NCI-H748 (cell line): Measurements from ENCODE around the gene TNFAIP2.
"Not testable (repeated sequence)": the region's sequence is repeated elsewhere in the genome, so short reads cannot be mapped to it uniquely, and the experiment has no call there.

Source experiments
- DNase-seq: peaks from one replicate; lab custom pipeline; 2025; ENCODE audit not compliant: unreplicated experiment; lab: John Stamatoyannopoulos, UW

Gene TNFAIP2

GRCh38 chr14:103107455-103107854 lies 15.8 kb upstream of the TNFAIP2 start:
- DNase-seq: no peak

DNA sequence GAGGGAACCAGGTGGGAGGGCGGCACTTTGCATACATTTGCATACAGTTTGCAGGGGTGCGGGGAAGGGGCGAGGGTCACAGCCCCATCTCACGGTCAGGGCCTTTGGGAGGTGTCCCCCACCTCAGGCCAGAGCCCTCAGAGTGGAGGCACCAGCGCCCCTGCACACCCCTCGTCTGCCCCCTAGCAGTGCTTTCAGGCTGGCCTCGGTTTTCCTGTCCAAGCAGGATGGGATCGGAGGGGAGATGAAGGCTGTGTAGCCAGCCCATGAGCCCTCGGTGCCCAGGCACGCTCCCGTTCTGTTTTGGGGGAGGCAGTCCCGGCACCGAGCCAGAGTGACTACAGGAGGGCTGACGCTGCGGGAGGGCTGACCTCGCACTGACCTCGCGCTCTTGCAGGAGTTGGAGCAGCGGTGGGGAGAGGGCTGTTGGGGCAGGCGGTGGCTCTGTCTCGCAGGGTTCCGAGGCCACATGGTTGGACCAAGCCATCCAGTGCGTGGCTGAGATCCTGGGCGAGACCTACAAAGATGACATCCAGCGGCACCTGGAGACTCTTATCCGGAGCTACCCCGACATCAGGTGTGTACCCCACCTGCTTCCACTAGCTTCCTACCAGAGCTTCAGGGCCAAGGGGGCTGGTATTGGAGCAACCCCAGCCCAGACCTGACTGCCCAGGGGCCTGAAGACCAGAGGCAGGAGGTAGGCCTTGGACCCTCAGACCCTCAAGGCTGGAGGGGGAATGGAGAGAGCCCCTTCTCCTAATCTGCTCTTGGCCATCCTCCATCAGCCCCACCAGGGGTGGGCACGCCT lies 15.1 kb upstream of the TNFAIP2 start:
- DNase-seq: no peak

DNA sequence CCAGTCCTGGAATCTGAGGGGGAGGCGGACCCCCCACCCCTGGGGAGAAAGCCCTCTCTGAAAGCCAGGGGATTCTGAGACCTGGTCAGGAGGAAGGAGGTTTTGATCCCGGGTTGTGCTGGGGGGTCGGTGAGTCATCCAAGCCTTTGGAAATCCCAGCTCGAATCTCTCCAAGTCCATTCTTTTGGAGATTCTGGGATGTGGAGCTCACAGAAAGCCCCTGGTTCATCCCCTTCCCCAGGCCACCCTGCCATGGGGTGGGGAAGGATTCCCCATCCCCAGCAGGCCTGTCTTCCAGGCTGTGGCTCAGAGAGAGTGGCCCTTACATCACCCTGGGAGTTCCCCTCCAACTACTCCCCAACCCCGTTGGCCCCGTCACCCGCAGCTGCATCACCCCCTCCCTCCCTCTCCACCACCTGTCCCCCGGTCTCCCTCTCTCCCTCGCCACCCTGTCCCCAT lies 14.5 kb upstream of the TNFAIP2 start:
- no peak for DNase-seq

DNA sequence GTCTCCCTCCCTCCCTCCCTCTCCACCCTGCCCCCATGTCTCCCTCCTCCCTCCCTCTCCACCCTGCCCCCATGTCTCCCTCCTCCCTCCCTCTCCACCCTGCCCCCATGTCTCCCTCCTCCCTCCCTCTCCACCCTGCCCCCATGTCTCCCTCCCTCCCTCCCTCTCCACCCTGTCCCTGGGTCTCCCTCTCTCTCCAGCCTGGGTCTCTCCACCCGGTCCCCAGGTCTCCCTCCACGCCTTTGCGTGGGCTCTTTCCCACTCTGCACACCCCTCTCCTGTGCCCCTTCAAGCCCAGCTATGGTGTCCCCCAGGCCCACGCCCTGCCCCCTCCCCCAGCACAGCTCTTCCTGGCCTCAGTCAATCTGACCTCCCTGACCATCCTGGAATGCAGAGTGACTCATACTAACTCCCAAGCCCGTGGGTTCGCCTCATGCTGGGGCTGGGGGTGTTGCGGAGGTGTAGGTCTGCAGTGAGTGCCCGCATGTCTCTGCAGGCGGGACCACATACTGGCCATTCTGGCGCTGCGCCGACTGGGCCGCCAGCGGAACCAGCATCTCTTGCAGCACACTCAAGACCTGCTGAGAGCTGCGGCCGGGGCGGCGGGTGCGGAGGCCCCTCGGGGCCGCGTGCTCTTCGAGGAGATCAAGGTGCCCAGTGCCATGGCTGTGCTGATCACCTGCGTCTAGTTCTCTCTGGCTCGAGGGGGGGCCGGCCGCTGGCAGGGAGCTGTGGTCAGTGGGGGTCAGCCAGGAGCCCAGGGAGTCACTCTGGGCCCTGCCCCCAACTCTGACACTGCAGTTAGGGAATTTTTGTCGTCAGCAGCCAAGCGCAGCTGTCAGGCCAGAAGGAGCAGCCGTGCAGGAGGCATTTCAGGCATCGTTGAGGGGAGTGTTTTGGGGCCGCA lies 13.5 kb upstream of the TNFAIP2 start:
- DNase-seq: no peak

DNA sequence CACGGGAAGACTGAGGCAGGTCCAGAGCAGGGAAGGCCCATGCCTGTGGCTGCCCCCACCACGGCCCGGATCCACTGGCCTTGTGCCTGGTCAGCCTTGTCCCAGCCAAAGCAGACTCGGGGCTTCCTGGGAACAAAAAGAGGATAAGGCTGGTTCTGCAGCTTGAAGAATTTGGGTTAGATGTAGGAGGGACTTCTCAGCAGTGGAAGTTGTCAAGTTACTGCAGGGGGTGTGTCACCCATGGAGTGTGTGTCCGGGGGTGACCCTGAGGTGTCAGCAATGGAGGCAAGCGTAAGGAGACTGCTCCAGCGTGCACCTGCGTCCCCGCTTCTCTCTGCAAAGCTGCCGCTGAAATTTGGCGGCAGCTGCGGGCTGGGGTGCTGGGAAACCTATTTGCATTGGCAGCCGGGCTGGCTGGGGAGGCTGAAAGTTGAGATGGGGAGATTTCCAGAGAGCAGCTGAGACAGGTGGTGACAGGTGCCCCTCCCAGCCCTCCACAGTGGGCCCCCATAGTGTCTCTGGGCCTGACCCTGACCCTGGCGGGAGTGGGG lies 12.5 kb upstream of the TNFAIP2 start:
- no peak for DNase-seq

GRCh38 chr14:103111232-103111868 lies 11.9 kb upstream of the TNFAIP2 start:
- no peak for DNase-seq

- no peak for DNase-seq
These were observed 10.6 kb upstream of the TNFAIP2 start for GRCh38 chr14:103112400-103113243.

DNA sequence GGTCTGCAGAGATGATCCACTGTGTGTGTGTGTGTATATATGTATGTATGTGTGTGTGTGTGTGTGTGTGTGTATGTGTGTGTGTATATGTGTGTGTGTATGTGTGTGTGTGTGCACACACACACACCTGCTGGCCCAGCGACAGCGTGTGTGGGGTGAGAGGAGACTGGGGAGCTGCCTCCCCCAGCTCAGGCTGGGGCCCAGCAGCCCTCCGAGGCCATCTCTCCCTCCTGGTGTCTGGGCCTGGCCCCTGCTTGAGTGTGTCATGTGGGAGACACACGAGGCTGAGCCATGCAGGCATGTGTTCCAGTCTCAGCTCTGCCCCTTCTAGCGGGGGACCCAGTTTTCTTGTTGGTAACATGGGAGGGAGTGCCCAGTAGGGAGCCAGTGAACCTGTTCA lies 10.0 kb upstream of the TNFAIP2 start:
- no peak for DNase-seq

GRCh38 chr14:103113774-103114173 lies 9.5 kb upstream of the TNFAIP2 start:
- no peak for DNase-seq

DNA sequence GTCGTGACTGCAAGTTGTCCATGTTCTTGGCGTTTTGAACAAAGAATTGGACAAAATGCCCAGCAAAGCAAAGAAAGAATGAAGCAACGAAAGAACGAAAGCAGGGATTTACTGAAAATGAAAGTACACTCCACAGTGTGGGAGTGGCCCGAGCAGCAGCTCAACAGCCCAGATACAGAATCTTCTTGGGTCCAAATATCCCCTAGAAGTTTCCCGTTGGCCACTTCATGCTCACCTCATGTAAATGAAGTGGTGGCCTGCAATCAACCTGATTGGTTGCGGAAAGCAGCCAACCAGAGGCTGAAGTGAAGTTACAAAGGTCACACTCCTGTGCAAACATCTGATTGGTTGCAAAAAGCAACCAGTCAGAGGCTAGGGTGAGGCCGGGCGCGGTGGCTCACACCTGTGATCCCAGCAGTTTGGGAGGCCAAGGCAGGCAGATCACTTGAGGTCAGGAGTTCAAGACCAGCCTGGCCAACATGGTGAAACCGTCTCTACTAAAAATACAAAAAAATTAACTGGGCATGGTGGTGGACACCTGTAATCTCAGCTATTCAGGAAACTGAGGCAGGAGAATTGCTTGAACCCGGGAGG lies 8.1 kb upstream of the TNFAIP2 start:
- DNase-seq: not testable (repeated sequence)

DNA sequence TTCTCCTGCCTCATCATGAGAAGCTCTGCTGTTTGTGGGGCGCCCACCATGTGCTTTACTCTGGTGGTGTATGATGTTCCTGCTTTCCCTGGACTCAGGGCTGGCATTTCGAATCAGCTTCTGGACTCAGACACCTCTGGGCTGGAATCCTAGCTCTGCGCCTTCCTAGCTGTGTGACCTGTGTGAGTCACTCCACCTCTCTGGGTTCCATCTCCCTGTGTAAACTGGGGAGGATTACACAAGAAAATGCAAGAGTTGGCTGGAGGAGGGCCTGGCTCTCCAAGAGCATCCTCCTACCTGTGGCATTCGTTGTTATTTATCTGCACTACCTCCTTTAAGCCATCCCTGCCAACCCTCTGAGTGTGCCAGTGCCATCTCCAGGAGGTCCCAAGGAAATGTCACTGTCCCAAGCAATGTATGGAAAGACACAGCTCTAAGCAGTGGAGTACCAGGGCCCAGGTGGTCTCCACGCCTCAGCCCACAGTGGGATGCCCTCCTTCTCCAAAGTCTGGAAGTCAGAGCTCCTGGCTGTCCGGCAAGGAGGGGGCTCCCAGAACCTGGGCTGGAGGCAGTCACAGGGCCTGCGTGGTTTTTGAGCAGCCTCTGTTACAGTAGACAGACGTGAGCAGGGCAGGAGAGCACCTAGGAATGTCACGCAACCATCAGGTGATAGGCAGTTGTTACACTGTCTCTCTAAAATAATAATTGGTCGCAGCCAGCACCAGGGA lies 7.3 kb upstream of the TNFAIP2 start:
- DNase-seq: no peak

DNA sequence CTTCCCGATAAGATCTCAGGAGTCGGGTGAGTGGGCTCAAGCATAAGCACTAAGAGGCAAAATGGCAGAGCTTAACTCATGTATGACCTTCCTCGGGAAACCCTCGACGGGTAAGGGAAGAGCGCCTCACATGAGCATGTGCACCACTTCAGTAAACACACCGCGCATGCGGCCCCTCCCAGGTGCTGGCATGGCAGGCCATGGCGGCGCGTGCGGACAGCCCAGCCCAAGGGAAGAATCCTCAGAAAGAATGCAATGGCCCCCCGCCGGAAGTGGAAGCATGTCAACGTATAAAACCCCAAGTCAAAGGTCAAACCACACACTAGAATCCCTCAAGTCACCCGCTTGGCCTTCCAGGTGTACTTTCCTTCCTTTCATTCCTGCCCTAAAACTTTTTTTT lies 6.6 kb upstream of the TNFAIP2 start:
- DNase-seq: peak; percentile 30

DNA sequence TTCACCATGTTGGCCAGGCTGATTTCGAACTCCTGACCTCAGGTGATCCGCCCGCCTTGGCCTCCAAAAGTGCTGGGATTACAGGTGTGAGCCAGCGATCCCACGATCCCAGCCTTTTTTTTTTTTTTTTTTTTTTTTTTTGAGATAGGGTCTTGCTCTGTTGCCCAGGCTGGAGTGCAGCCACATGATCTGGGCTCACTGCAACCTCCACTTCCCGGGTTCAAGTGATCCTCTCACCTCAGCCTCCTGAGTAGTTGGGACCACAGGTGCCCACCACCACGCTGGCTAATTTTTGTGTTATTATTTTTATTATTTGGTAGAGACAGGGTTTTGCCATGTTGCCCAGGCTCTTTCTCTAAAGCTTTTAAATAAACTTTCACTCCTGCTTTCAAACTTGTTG lies 5.8 kb upstream of the TNFAIP2 start:
- DNase-seq: not testable (repeated sequence)

GRCh38 chr14:103118018-103118662 lies 5.1 kb upstream of the TNFAIP2 start:
- no peak for DNase-seq

GRCh38 chr14:103118663-103119404 lies 4.4 kb upstream of the TNFAIP2 start:
- no peak for DNase-seq

DNA sequence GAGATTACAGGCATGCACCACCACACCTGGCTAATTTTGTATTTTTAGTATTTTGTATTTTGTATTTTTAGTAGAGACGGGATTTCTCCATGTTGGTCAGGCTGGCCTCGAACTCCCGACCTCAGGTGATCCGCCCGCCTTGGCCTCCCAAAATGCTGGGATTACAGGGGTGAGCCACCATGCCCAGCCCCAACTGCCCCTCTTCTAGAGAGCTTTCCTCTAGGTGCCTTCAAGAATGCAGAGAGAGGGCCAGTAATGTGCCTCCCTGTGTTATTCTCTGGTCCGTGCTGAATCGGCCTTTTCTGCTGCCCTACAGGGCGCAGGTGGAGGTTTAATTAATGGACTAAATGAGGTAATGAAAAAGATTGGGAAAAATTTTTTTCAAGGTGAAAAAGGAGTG lies 3.7 kb upstream of the TNFAIP2 start:
- not testable (repeated sequence) for DNase-seq

GRCh38 chr14:103121121-103121845 lies 2.0 kb upstream of the TNFAIP2 start:
- DNase-seq: peak; percentile 73
